HG02938 (cell line): ENCODE measurements around the gene SLC25A34.

Experiments
- ATAC-seq: cut with Tn5 transposase; IDR thresholded peaks from one replicate; pipeline ENCODE4 v1.9.1; 2021; ENCODE audit warnings: mild to moderate bottlenecking, moderate library complexity; ENCODE audit not compliant: unreplicated experiment

SLC25A34 gene

DNA sequence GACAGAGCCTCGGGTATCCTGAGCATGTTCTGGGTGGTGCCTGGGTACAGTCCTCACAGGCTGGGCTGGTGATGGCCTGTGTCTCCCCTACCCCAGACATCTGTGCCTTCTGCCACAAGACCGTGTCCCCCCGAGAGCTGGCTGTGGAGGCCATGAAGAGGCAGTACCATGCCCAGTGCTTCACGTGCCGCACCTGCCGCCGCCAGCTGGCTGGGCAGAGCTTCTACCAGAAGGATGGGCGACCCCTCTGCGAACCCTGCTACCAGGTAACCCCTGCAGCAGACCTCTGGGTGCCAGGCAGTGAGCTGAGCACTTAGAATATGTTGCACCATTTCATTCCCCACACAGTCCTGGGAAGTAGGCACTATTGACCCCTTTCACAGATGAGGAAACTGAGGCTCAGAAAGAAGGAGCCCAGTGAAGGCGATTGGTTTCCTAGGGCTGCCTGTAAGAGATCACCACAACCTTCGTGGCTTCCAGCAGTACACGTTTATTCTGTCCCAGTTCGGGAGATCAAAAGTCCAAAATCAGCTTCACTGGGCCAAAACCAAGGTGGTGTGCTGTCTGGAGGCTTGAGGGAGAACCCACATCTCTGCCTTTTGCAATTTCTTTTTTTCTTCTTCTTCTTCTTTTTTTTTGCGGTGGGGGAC is 34.4 kb downstream of the SLC25A34 start:
- ATAC-seq: no peak

DNA sequence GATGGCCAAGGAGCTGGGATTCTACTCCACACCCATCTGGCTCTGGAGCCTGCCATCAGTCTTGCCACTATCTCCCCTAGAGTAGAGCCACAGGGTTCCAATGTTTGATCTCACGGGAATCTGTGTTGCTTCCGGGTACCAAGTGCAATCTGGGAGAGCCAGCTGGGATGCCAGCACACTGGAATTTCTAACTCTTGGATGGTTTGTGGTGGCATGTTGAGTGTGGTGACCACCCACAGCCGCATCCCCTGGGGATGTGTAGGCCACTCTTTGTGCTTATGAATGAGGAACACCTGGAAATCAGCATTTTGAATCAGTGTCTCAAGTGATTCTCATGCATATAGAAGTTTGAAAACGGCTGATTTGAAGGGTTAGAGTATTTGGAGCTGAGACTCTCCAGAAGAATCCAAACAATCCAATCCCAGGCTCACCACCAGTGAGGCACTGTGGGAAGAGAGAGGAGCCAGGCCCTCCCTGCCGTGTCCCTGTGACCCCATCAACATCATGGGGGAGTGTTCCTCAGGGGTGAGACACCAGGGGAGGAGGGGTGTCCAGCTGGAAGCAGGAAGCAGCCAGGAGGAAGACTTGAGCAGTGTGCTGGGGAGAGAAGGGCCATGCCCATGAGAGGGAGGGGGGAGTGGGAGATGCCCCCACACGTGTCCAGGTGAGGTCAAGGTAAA is 35.9 kb downstream of the SLC25A34 start:
- ATAC-seq: no peak

DNA sequence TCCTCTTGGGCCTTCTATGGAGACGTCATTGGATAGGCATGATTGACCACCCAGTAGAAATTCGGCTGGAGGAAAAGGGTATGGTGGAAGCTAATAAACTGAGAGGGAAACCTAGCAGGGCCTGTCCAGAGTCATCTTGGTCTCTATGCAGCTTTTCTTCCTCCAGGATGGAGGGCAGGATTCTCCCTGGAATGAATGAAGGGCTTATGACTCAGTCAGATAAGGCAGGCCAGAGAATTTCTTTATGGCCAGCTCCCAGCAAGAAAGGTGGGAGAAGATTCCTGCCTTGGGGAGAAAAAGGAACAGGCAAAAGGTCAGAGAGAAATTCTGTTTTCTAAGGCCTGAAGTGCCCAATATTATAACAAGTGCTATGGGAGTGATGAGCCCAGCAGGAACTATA is 39.6 kb downstream of the SLC25A34 start:
- no peak for ATAC-seq

DNA sequence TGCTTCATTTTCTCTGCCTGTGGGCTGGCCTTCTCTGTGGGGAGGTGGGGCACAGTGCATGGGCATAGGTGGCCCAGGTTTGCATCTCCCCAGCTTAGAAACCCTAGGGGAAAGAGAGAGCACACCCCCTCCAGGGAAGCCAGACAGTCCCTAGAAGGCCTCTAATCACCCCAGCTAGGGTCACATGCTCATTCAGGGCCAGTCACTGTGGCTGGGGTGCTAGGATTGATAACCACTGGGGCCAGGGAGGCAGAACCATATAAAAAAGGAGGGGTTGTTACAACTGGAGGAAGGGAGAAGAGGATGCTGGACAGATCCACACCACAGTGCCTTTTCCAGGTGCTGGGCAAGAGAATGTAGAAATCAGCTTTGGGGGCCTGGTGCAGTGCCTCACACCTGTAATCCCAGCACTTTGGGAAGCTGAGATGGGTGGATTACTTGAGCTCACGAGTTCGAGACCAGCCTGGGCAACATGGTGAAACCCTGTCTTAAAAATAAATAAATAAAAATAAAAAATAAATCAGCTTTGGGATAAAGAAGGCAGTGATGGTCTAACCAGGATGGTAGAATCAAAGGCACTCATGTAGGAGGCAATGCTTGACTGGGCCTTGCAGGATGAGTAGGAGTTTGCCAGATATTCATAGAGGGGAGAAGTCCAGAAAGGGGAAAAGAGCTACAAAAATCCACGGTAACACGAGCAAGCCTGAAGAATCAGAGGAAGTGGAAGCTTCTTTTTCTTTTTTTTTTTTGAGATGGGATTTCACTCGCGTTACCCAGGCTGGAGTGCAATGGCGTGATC is 42.0 kb downstream of the SLC25A34 start:
- ATAC-seq: no peak

DNA sequence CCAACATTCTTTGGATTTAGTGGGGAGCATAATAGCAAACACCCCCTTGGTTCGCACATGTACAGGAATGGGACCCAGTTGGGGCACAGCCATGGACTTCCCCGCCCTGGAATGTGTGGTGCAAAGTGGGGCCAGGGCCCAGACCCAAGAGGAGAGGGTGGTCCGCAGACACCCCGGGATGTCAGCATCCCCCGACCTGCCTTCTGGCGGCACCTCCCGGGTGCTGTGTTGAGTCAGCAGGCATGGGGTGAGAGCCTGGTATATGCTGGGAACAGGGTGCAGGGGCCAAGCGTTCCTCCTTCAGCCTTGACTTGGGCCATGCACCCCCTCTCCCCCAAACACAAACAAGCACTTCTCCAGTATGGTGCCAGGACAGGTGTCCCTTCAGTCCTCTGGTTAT is 49.6 kb downstream of the SLC25A34 start:
- ATAC-seq: no peak

DNA sequence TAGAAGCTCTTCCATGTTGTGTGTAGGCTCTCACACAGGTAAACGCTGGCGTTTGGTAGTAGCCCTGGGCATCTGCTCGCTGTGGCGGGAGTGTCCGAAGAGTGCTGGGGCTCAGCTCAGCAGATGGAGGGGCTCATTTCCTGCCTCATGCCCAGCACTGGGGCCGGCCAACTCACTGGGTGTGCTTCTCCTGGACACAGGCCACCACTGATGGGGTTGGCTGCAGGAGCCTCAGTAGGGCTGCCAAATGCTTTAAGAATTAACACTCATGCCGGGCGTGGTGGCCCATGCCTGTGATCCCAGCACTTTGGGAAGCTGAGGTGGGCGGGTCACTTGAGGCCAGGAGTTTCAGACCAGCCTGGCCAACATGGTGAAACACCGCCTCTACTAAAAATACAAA is 50.5 kb downstream of the SLC25A34 start:
- ATAC-seq: no peak

DNA sequence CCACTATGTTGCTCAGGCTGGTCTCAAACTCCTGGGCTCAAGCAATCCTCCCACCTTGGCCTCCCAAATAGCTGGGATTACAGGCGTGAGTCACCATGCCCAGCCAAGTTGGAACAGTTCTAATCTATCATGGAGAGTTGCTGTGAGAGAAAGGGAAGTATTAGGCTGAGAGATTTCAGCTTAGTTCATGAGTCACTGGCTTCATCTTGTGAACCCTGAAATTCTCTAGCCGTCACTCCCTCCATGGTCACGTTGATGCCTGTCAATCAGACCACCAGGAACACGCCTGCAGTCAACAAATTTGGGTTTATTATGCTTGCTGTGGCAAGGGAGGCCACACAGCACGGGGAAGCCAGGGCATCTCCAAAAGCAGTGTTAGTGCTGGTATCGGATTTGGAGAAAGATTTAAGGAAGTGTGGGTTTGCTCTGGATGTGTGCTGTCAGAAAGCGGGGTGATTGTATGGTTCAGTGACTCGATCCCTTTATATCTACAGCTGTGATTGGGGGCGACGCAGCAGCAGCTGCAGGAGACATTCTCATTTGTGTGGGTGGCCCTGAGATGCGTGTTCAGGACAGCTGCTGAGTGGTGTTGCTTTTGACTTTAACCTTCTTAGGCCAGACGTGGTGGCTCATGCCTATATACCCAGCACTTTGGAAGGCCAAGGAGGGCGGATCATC is 52.7 kb downstream of the SLC25A34 start:
- no peak for ATAC-seq
